HG02759 (cell line): Measurements from ENCODE around the gene PPP1R3F.

ENCODE experiments used
- ATAC-seq: cut with Tn5 transposase; IDR thresholded peaks from one replicate; pipeline ENCODE4 v1.9.1; 2021; ENCODE audit warnings: mild to moderate bottlenecking, moderate library complexity; ENCODE audit not compliant: unreplicated experiment

The PPP1R3F gene, protein sequence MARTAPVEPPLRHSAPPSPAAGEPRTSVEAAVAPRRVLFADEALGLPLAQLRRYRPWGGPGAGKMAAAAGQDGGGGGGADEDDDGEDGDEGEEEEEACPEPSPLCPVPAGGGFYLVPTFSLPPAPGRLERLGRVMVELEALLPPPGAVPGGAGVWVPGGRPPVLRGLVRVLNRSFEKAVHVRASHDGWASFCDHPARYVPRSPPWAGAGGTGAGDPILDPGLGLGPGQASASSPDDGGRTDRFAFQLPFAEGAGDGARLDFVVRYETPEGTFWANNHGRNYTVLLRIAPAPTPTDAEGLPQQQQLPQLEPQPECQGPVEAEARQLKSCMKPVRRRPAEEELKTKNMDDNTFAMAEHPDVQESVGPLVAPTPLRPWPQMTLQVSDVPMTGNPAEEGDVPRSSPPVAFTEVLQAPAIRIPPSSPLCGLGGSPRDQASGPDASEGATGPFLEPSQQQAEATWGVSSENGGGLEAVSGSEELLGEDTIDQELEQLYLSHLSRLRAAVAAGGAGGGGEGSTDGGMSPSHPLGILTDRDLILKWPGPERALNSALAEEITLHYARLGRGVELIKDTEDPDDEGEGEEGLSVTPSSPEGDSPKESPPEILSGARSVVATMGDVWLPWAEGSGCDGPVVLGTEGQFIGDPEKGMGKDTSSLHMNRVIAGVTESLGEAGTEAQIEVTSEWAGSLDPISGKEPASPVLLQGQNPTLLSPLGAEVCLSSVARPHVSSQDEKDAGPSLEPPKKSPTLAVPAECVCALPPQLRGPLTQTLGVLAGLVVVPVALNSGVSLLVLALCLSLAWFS

DNA sequence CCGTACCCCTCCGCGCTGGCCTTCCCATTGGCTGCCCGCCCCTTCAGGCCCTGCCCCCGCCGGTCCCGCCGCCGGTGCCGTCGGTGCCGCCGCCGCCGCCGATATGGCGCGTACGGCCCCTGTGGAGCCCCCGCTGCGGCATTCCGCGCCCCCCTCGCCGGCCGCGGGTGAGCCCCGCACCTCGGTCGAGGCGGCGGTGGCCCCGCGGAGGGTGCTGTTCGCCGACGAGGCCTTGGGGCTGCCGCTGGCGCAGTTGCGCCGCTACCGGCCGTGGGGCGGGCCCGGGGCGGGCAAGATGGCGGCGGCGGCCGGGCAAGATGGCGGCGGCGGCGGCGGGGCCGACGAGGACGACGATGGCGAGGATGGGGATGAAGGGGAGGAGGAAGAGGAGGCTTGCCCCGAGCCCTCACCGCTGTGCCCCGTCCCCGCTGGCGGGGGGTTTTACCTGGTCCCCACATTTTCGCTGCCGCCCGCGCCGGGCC, at the start of gene PPP1R3F:
Gene PPP1R3F (plus strand): TSS at position 27 of the 482 bp plus-strand sequence. CDS start 77 bp downstream, at position 104.
- ATAC-seq = peak; percentile 33

DNA sequence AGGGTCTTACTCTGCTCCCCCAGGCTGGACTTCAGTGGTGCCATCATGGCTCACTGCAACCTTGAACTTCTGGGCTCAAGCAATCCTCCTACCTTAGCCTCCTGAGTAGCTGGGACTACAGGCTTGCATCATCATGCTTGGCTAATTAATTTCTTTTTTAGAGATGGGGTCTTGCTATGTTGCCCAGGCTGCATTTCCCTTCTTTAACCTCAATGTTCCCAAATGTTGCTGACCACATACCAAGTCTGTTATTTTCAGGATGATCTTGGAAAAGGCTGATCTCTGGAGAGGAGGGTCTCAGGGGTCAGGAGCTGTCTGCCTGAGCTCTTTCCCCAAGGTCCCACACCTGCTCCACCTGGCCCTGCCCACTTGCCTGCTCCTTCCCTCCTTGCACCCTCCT, 49.5 kb upstream of the PPP1R3F start:
- no peak for ATAC-seq

DNA sequence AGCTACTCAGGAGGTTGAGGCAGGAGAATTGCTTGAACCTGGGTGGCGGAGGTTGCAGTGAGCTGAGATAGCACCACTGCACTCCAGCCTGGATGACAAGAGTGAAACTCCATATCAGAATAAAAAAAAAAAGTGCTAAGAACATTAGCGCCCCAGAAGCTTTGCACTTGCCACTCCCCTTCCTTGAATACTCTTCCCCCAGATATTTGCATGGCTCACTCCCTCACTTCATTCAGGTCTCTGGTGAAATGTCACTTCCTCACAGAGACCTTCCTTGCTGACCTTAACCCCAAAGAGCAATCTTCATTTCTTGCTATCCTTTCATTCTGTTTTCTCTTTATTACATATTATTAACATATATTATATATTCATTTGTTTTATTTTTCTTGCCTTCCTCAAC, 47.7 kb upstream of the PPP1R3F start:
- no peak for ATAC-seq

DNA sequence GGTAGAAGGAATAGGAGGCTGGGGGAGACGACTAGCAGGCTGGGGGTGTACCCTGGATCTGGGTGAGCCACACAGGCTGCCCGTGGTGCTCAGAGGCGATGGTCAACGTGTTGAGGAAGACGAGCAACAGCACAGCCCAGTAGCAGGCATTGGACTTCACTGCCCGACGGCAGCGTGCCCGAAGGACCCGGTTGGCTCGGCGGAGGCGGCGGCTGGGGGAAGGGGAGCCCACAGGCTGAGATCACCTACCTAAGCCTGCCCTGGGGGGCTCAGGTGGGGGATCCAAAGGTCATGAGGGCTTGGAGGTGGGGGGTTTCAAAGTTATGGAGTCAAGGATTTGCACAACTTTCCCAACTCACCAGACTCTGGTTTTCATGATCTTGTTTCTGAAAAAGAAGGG, 43.7 kb upstream of the PPP1R3F start:
- ATAC-seq = no peak

DNA sequence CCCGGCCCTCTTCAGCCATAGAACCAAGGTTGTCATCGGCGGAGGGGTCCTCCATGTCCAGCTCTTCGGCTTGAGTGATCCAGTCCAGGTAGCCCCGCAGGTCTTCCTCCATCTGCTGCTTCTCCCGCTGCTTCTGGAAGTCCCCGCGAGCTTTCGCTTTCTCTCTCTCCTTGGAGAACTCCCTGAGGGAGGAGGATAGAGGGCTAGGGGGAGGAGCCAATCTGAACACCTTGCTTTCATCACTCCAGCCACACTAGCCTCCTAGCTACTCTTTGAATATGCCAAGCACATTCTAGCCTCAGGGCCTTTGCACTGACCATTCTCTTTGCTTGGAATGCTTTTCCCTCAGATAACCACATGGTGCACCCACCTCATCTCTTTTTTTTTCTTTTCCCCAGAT, 42.6 kb upstream of the PPP1R3F start:
- no peak for ATAC-seq

DNA sequence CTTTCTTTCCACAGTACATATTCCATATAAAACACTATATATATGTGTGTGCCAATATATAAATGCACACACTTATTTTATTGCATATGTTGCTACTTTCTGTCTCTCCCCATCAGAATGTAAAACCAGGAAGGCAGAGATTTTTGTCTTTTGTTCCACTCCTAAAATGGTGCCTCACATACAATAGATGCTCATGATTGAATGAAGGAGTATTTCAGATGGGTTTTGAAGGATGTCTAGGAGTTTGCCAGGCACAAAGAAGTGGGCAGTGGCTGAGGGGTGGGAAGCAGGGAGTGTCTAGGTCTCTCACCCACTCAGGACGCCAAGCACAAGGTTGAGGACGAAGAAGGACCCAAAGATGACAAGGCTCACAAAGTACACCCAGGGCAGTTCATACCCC, 41.9 kb upstream of the PPP1R3F start:
- no peak for ATAC-seq

DNA sequence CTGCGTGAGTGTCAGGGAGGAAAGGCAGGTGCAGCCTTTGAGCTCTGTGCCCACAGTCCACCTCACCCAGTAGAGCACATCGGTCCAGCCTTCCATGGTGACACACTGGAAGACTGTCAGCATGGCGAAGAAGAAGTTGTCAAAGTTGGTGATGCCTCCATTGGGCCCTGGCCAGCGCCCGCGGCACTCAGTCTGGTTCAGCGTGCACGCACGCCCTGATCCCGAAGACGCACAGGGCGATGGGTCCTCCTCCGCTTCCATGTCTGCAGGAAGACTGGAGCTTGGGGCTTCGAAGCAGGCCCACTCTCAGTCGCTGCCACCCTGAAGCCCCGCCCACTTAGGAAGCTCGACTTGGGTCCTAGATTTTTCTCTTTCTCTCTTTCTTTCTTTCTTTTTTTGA, 41.4 kb upstream of the PPP1R3F start:
- no peak for ATAC-seq

DNA sequence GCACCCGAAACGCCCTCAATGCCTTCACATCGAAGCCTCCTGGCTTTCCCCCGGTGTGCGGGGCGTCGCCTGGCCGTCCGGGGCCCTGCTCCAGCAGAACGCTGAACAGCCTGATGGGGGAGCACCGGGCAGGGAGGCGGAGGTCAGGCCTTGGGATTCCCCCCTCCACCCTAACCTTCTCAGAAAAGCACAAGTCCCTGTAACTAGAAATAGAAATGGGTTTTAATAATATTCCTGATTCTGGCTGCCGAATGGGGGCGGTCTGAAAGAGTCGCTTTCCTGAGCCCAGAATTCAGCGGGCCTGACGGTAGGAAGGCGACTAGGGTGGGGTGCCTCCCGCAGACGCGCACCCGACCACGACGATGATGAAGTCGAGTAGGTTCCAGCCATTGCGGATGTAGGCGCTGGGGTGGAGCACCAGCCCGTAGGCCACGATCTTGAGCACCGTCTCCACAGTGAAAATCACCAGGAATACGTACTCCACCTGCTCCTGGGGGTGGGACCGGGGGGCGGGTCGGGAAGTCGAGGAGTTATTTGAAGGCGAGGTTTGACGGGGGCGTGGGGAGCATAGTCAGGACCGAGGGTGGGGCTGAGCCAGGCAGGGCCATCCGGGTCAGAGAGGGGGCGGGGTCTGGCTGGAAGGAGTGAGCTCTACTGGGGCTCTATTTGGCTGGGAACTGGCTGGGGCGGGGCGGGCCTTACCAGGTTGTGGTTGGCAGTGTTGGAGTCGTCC, 38.9 kb upstream of the PPP1R3F start:
- ATAC-seq = peak; percentile 72

DNA sequence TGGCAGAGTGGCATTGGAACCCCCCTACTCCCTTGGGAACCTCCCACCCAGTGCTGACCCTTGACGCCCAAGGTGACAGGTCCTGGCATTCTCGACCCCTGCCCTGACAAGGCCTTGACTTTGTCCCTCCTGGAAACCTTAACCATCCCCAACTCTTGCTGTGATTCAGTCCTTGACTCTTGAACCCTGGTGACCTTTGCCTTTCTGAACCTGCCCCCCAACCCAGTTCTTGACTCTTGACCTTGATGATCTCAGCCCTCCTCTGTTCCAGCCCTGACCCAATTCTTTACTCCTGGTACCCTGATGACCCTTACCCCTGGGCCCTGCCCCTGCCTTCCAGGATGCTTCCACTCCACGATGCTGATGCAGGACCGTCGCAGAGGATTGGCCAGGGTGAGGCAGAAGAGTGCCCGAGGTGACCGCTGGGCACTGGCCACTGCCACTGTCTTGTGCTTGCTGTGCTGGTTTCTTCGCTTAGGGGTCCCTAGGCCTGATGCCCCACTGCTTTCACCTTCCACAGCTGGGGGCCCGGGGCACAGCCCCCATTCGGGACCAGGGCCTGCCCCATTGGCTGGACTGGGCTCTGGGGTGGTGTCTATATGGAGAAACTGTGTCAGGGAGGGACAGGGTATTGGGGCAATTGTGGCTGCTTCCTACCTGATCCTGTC, 38.1 kb upstream of the PPP1R3F start:
- no peak for ATAC-seq

DNA sequence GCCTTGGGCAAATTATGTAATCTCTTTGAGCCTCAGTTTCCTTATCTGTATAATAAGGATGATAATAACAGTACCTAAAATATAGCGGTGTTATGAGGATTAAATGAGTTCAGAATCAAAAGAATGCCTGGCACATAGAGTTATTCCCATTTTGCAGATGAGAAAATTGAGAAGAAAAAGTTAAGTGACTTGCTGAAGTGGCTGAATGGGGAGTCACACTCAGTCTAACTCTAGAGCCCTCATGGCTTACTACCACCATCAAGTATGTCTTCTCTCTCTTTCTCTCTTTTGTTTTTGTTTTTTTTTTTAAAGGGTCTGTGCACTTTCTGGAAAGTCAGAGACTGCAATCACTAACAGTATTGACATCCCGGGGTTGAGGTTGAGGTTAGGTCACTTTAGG, 37.1 kb upstream of the PPP1R3F start:
- ATAC-seq = no peak

DNA sequence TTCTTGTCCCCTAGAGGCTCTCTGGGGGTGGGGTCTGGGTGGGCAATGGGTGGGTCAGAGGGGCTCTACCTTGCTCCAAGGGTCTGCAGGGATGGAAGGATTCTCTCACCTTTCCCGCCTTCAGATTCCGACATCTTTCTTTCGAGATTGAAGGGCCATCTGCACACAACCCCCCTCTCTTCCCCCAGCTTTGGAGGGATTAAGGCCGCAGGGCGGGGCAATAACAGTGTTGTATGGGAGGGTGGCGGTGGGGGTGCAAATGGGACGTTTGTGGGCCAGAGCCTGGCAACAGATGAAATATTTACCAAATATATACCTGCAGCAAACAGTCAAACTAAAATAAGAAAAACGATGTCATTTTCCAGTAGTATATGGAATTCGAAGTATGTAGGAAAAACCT, 36.4 kb upstream of the PPP1R3F start, which contains the start of gene CACNA1F:
Gene CACNA1F (minus strand): TSS at position 165 of the 400 bp plus-strand sequence. CDS start 31 bp downstream, at position 134.
- ATAC-seq = no peak

DNA sequence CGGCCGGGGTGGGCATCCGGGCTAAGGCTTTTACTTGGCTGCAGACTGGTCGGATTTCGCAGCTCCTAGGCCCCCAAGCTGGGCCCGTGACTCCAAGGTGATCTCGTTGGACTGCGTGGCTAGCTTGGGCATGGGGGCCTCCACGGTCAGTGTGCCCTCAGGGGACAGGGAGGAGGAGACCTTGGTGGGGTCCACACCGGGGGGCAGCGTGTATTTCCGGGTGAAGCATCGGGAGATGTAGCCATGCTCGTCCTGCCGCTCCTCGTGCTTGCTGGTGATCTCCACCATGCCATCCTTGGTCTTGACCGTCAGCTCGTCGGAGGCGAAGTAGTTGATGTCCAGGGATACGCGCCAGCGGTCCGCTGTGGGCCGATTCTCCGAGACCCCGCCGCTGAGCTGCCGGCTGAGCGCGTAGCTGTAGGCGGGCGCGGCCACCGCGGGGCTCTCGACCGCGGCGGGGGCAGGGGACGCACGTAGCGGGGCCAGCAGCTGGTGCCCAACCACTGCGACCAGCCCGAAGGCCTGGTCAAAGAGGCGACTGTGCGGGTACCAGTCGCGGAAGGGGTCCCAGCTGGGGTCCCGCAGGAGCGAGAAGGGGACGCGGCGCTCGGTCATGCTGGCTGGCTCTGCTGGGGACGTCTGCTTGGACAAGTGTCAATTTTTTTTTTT, 35.6 kb upstream of the PPP1R3F start:
- ATAC-seq = no peak

DNA sequence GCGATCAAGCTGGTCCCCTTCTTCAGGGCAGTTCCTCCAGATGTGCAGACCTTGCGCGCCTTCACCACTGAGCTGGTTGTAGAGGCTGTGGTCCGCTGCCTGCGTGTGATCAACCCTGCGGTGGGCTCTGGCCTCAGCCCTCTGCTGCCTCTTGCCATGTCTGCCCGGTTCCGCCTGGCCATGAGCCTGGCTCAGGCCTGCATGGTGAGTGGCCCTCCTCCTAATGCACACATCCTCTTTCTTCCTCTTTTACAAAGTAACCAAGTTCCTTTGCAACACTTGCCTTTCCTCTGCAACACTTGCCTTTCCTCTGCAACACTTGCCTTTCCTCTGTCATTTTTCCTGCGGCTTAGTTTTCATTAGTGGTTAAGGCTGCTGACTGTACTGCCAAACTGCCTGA, 32.5 kb upstream of the PPP1R3F start:
- no peak for ATAC-seq

DNA sequence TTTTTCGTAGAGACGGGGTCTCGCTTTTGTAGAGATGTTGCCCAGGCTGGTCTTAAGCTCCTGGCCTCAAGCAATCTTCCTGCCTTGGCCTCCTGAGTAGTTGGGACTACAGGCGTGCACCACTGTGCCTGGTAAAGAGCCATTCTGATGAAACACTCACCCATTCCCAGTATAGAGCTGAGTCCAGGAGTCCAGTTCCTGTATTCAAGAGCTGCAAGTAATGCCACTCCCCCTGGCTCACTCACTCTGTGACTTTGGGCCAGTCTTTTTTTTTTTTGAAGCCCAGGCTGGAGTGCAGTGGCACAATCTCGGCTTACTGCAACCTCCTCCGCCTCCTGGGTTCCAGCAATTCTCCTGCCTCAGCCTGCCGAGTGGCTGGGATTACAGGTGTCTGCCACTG, 30.9 kb upstream of the PPP1R3F start:
- ATAC-seq = no peak

DNA sequence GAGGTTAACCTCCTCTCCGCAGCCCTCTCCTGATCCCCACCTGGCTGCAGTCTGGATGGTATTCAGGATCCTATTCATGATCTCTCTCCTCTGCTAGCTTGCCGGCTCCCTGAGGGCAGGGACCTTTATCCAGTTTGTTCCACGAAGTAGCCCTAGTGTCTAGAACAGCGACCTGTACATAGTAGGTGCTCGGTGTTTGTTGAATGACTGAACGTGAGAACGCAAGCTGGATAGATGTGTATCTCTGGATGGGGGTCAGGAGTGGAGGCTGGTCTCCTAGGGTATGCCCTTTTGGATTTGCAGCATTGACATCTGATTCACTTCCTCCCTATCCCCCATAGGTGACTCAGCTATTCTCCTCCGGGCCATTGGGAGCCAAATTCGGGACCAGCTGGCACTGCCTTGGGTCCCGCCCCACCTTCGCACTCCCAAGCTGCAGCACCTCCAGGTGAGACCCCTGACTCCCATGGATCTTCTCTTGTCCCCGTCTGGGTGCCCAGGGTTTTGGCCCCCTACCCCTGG, 27.0 kb upstream of the PPP1R3F start:
- no peak for ATAC-seq

DNA sequence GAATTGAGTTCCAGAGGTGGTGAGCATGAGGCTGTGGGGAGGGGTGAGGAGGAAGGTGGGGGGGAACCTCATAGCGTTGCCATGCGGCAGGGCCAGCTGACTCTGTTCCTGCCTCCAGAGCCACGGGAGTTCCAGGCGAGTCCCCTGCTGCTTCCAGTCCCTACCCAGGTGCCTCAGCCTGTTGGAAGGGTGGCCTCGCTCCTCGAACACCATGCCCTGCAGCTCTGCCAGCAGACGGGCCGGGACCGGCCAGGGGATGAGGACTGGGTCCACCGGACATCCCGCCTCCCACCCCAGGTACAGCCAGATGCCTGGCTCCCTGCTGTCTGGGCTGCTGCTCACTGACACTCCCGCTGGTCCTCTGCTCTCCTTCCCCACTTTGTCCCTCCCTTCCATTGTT, 26.4 kb upstream of the PPP1R3F start:
- ATAC-seq = no peak

DNA sequence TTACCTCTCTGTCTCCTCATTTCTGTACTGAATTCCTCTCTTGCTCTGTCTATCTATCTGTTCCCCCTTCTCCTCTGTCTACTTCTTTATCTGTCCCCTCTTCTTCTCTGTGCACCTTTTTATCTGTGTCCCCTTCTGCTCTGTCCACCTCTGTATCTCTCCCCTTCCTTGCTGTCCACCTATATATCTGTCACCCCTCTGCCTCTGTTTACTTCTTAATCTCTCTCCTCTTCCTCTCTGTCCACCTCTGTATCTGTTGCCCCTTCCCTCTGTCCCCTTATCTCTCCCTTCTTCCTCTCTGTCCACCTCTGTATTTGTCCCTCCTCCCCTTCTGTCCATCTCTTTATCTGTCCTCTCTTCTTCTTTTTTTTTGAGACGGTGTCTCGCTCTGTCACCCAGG, 25.4 kb upstream of the PPP1R3F start:
- no peak for ATAC-seq

DNA sequence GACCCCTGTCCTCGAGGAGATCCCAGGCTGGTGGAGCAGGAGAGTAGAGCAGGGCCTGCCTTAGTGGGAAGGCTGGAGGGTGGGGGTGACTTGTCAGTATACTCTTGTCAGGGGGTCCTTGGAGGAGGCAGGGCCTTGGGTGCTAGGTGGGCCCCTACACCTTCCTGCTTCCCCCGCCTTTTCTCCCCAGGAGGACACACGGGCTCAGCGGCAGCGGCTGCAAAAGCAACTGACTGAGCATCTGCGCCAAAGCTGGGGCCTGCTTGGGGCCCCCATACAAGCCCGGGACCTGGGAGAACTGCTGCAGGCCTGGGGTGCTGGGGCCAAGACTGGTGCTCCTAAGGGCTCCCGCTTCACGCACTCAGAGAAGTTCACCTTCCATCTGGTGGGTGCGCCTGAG, 23.1 kb upstream of the PPP1R3F start:
- ATAC-seq = no peak

DNA sequence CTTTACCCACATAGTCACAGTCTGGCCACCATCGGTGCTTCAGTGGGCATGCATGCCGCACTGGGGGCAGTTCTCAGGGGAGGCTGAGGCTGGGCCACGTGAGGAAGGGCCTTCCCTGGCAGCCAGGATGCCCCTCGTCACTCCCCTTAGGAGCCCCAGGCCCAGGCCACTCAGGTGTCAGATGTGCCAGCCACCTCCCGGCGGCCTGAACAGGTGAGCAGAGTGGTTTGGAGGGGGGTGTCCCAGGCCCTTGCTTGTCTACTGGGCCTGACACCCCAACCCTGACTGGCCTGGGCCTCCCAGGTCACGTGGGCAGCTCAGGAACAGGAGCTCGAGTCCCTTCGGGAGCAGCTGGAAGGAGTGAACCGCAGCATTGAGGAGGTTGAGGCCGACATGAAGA, 22.2 kb upstream of the PPP1R3F start:
- ATAC-seq = no peak
